CD4-positive, CD25-positive, alpha-beta regulatory T cell (primary cell): Measurements from ENCODE around the gene ISM1. TPM values are rescaled to one million over a fixed set of nuclear protein-coding genes. Genes with fewer than 3 reads are reported as not detected.

Experiments used
- ATAC-seq, 2 donors: fragments of 150-1000 bp; cut with Tn5 transposase; one replicate each; pipeline ENCODE4 v1.10.0; 2021; ENCODE audit warnings: low read depth in 2 of 2, moderate number of reproducible peaks in 2 of 2, moderate library complexity in 1 of 2
- DNase-seq, 3 donors: peaks; one replicate each; pipeline versions ENCODE4 v3.0.0 to v3.0.0-alpha.2; 2012 to 2022; ENCODE audit warnings: mixed read lengths in 1 of 3
- H3K27ac ChIP-seq: one replicate; pipeline ENCODE4 v1.7.0; 2013; ENCODE audit warnings: mild to moderate bottlenecking, low read length; ENCODE audit not compliant: insufficient read depth, poor library complexity, severe bottlenecking
- H3K27me3 ChIP-seq: one replicate; pipeline ENCODE4 v1.7.0; 2013; ENCODE audit warnings: low read length; ENCODE audit not compliant: control insufficient read depth, insufficient read depth
- H3K36me3 ChIP-seq: one replicate; pipeline ENCODE4 v1.7.0; 2013; ENCODE audit warnings: mild to moderate bottlenecking, low read length, moderate library complexity; ENCODE audit not compliant: control insufficient read depth, insufficient read depth
- H3K4me1 ChIP-seq: 2 replicates; pipeline ENCODE4 v1.7.0; 2013; ENCODE audit warnings: mild to moderate bottlenecking, low read length; ENCODE audit not compliant: insufficient read depth, control insufficient read depth, poor library complexity, severe bottlenecking
- H3K4me3 ChIP-seq: one replicate; pipeline ENCODE4 v1.7.0; 2013; ENCODE audit warnings: low read depth, mild to moderate bottlenecking, low read length, moderate library complexity
- H3K9me3 ChIP-seq, 2 experiments: 1 replicate in 1 of 2; 2 replicates in 1 of 2; pipeline ENCODE4 v1.7.0; 2013; ENCODE audit warnings: low read length in 2 of 2, mild to moderate bottlenecking in 1 of 2, moderate library complexity in 1 of 2; ENCODE audit not compliant: control insufficient read depth in 2 of 2
- H3K27ac Mint-ChIP-seq, 3 donors: one replicate each; pipeline ENCODE4 v1.8.0; 2020 to 2022; ENCODE audit warnings: mild to moderate bottlenecking in 3 of 3, mixed read lengths in 3 of 3, moderate library complexity in 2 of 3
- H3K27me3 Mint-ChIP-seq: one replicate; pipeline ENCODE4 v1.8.0; 2022; ENCODE audit warnings: mild to moderate bottlenecking, mixed read lengths
- H3K36me3 Mint-ChIP-seq: one replicate; pipeline ENCODE4 v1.8.0; 2020; ENCODE audit warnings: mixed read lengths
- H3K4me1 Mint-ChIP-seq, 4 donors: one replicate each; pipeline ENCODE4 v1.8.0; 2020 to 2022; ENCODE audit warnings: mixed read lengths in 4 of 4, mild to moderate bottlenecking in 1 of 4
- H3K4me3 Mint-ChIP-seq, 4 donors: one replicate each; pipeline ENCODE4 v1.8.0; 2020 to 2022; ENCODE audit warnings: mild to moderate bottlenecking in 4 of 4, mixed read lengths in 4 of 4, moderate library complexity in 3 of 4
- H3K9me3 Mint-ChIP-seq, 7 donors: one replicate each; pipeline ENCODE4 v1.8.0; 2020 to 2022; ENCODE audit warnings: mixed read lengths in 7 of 7, mild to moderate bottlenecking in 3 of 7, moderate library complexity in 2 of 7
- polyA plus RNA-seq, 4 donors: library from polyadenylated mRNA; unstranded; fragments of 300-500 nt; fragmentation: Illumina TruSeq; gene quantifications; one replicate each; pipeline ENCODE4 v1.2.3, GENCODE V29; 2021
- total RNA-seq: library from RNA; stranded (reverse); gene quantifications from one replicate; pipeline ENCODE4 v1.2.3, GENCODE V29; 2022

Gene ISM1
- total and polyA plus RNA-seq, 5 donors from 2014 or later = 0.38 to 2.4 (median 0.67) TPM

GRCh38 chr20:13286607-13287006 is 65.5 kb downstream of the ISM1 start:
- Mint-ChIP-seq H3K4me3 (no peak overlapping the region), H3K27ac (no peak overlapping the region), H3K4me1 (no peaks in the 10 kb centered on the region), H3K9me3 (peaks cover 0 to 2% (median 0%) of the 10 kb centered on the region in 7 donors), H3K27me3 (no peaks in the 10 kb centered on the region), H3K36me3 (no peaks in the 10 kb centered on the region)
- Histone ChIP-seq H3K9me3 (no peaks in the 10 kb centered on the region), H3K4me1 (no peaks in the 10 kb centered on the region), H3K27ac (no peak overlapping the region), H3K36me3 (no peaks in the 10 kb centered on the region), H3K27me3 (no peaks in the 10 kb centered on the region), H3K4me3 (no peak overlapping the region)
- DNase-seq = no peak
- no peak for ATAC-seq

GRCh38 chr20:13288357-13288756 is 67.3 kb downstream of the ISM1 start:
- ATAC-seq (no peak), DNase-seq (no peak)
- no peaks in the 10 kb centered on the region for H3K4me1 Mint-ChIP-seq
- H3K27me3 ChIP-seq = no peaks in the 10 kb centered on the region
- no peak overlapping the region for H3K27ac ChIP-seq
- H3K4me3 ChIP-seq = no peak overlapping the region
- H3K27ac Mint-ChIP-seq = no peak overlapping the region
- no peaks in the 10 kb centered on the region for H3K27me3 Mint-ChIP-seq
- H3K36me3 ChIP-seq = no peaks in the 10 kb centered on the region
- H3K9me3 Mint-ChIP-seq = peaks cover 0 to 2% (median 0%) of the 10 kb centered on the region in 7 donors
- no peak overlapping the region for H3K4me3 Mint-ChIP-seq
- H3K36me3 Mint-ChIP-seq = no peaks in the 10 kb centered on the region
- H3K9me3 ChIP-seq = no peaks in the 10 kb centered on the region
- no peaks in the 10 kb centered on the region for H3K4me1 ChIP-seq

GRCh38 chr20:13289031-13289430 is 68.0 kb downstream of the ISM1 start:
- Histone ChIP-seq H3K4me1 (no peaks in the 10 kb centered on the region), H3K27me3 (no peaks in the 10 kb centered on the region), H3K9me3 (no peaks in the 10 kb centered on the region), H3K36me3 (no peaks in the 10 kb centered on the region), H3K4me3 (no peak overlapping the region), H3K27ac (no peak overlapping the region)
- DNase-seq (no peak), ATAC-seq (no peak)
- no peak overlapping the region for H3K27ac Mint-ChIP-seq
- no peaks in the 10 kb centered on the region for H3K4me1 Mint-ChIP-seq
- no peaks in the 10 kb centered on the region for H3K36me3 Mint-ChIP-seq
- no peaks in the 10 kb centered on the region for H3K27me3 Mint-ChIP-seq
- no peak overlapping the region for H3K4me3 Mint-ChIP-seq
- H3K9me3 Mint-ChIP-seq = peaks cover 0 to 2% (median 0%) of the 10 kb centered on the region in 7 donors

- no peaks in the 10 kb centered on the region for H3K9me3 ChIP-seq
- DNase-seq (no peak), ATAC-seq (no peak)
- H3K36me3 ChIP-seq = no peaks in the 10 kb centered on the region
- H3K9me3 Mint-ChIP-seq = peaks cover 0 to 2% (median 0%) of the 10 kb centered on the region in 7 donors
- no peaks in the 10 kb centered on the region for H3K27me3 Mint-ChIP-seq
- H3K4me1 Mint-ChIP-seq = no peaks in the 10 kb centered on the region
- H3K27ac ChIP-seq = no peak overlapping the region
- H3K27me3 ChIP-seq = no peaks in the 10 kb centered on the region
- no peaks in the 10 kb centered on the region for H3K36me3 Mint-ChIP-seq
- H3K4me1 ChIP-seq = no peaks in the 10 kb centered on the region
- no peak overlapping the region for H3K27ac Mint-ChIP-seq
- H3K4me3 Mint-ChIP-seq = no peak overlapping the region
- H3K4me3 ChIP-seq = no peak overlapping the region
Measured at GRCh38 chr20:13290724-13291123, 69.7 kb downstream of the ISM1 start.

GRCh38 chr20:13291157-13291556 is 70.1 kb downstream of the ISM1 start:
- Histone ChIP-seq H3K4me3 (no peak overlapping the region), H3K27ac (no peak overlapping the region), H3K36me3 (no peaks in the 10 kb centered on the region), H3K9me3 (no peaks in the 10 kb centered on the region), H3K4me1 (no peaks in the 10 kb centered on the region), H3K27me3 (no peaks in the 10 kb centered on the region)
- peaks cover 0 to 2% (median 0%) of the 10 kb centered on the region in 7 donors for H3K9me3 Mint-ChIP-seq
- ATAC-seq (no peak), DNase-seq (no peak)
- no peaks in the 10 kb centered on the region for H3K27me3 Mint-ChIP-seq
- H3K36me3 Mint-ChIP-seq = no peaks in the 10 kb centered on the region
- H3K4me3 Mint-ChIP-seq = no peak overlapping the region
- H3K4me1 Mint-ChIP-seq = no peaks in the 10 kb centered on the region
- no peak overlapping the region for H3K27ac Mint-ChIP-seq

GRCh38 chr20:13292201-13292885 is 71.3 kb downstream of the ISM1 start:
- Histone ChIP-seq H3K27ac (no peak overlapping the region), H3K4me1 (no peaks in the 10 kb centered on the region), H3K27me3 (no peaks in the 10 kb centered on the region), H3K9me3 (no peaks in the 10 kb centered on the region), H3K4me3 (no peak overlapping the region), H3K36me3 (no peaks in the 10 kb centered on the region)
- Mint-ChIP-seq H3K27ac (no peak overlapping the region), H3K36me3 (no peaks in the 10 kb centered on the region), H3K4me1 (no peaks in the 10 kb centered on the region), H3K4me3 (no peak overlapping the region), H3K9me3 (peaks cover 0 to 2% (median 0%) of the 10 kb centered on the region in 7 donors), H3K27me3 (no peaks in the 10 kb centered on the region)
- no peak for ATAC-seq
- DNase-seq = no peak

DNA sequence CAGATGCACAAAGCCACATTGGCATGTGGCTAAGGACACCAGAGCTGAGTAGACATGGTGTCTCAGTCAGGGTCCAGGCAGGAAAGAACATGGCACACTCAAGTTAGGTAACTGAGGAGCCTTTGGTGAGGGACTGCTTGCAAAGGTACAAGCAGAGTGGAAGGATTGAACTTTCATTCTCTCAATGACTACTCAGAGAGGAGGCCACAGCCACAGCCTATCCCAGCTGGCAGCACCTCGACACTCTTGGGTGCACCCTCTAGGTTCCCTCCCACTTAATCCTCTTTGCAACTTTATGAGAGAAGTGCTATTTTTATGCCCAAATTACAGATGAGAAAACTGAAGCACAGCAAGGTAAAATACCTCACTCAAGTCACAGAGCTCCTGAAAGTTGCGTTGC is 73.4 kb downstream of the ISM1 start:
- peaks cover 4% of the 10 kb centered on the region for H3K36me3 Mint-ChIP-seq
- DNase-seq (no peak), ATAC-seq (no peak)
- H3K27ac Mint-ChIP-seq = no peak overlapping the region
- H3K27me3 Mint-ChIP-seq = no peaks in the 10 kb centered on the region
- Histone ChIP-seq H3K27ac (no peak overlapping the region), H3K27me3 (no peaks in the 10 kb centered on the region), H3K4me3 (no peak overlapping the region), H3K4me1 (no peaks in the 10 kb centered on the region), H3K36me3 (no peaks in the 10 kb centered on the region), H3K9me3 (no peaks in the 10 kb centered on the region)
- H3K4me1 Mint-ChIP-seq = no peaks in the 10 kb centered on the region
- no peak overlapping the region for H3K4me3 Mint-ChIP-seq
- no peaks in the 10 kb centered on the region for H3K9me3 Mint-ChIP-seq

GRCh38 chr20:13295637-13296036 is 74.6 kb downstream of the ISM1 start:
- Histone ChIP-seq H3K27me3 (no peaks in the 10 kb centered on the region), H3K27ac (no peak overlapping the region), H3K36me3 (no peaks in the 10 kb centered on the region), H3K4me1 (no peaks in the 10 kb centered on the region), H3K4me3 (no peak overlapping the region), H3K9me3 (no peaks in the 10 kb centered on the region)
- DNase-seq (no peak), ATAC-seq (no peak)
- H3K9me3 Mint-ChIP-seq = no peaks in the 10 kb centered on the region
- H3K27ac Mint-ChIP-seq = no peak overlapping the region
- H3K36me3 Mint-ChIP-seq = peaks cover 6% of the 10 kb centered on the region
- H3K27me3 Mint-ChIP-seq = no peaks in the 10 kb centered on the region
- no peaks in the 10 kb centered on the region for H3K4me1 Mint-ChIP-seq
- H3K4me3 Mint-ChIP-seq = no peak overlapping the region
